ENCODE results near the gene DNAH3.

DNA sequence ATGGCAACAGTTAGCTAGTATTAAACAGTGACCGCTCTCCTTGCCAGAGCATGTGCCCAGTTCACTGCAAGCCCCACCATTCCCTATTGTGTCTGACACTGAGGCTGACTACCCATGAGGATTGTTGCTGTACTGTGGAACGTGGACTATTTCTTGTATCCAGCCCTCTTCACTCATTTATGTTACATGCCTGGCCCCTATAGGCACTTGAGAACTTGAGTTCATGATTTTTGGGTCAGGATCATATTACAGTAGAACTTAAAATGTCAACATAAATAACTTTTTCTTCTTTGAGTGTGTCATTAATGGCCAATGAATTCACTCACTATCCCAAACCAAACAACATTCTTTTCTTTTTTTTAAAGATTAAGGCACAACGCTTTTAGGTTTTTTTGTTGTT, 194.3 kb downstream of the DNAH3 start:
- TF ChIP-seq CTCF (IDR thresholded peaks at IDR 0.05 in 2 of 3, conservative IDR thresholded peaks at IDR 0.05 in 1 of 3; ENCODE audit: borderline replicate concordance in 1 of 3, insufficient read depth in 1 of 3, low read depth in 2 of 3, low read length in 2 of 3) (no peak), POLR2AphosphoS5 (IDR thresholded peaks at IDR 0.05; ENCODE audit: low read depth, low read length) (no peak), RAD21 (IDR thresholded peaks at IDR 0.05; ENCODE audit: low read depth) (peak; percentile 12; the same call in 1 of the 2 replicates), POLR2A (IDR thresholded peaks at IDR 0.05; ENCODE audit: borderline replicate concordance, extremely low read depth, insufficient read depth, insufficient read length) (no peak), YY1 (IDR thresholded peaks at IDR 0.05; ENCODE audit: extremely low read depth, insufficient replicate concordance, low read depth, low read length) (no peak), JUND (IDR thresholded peaks at IDR 0.05) (no peak)
- TF ChIP-seq, protein P1, sequence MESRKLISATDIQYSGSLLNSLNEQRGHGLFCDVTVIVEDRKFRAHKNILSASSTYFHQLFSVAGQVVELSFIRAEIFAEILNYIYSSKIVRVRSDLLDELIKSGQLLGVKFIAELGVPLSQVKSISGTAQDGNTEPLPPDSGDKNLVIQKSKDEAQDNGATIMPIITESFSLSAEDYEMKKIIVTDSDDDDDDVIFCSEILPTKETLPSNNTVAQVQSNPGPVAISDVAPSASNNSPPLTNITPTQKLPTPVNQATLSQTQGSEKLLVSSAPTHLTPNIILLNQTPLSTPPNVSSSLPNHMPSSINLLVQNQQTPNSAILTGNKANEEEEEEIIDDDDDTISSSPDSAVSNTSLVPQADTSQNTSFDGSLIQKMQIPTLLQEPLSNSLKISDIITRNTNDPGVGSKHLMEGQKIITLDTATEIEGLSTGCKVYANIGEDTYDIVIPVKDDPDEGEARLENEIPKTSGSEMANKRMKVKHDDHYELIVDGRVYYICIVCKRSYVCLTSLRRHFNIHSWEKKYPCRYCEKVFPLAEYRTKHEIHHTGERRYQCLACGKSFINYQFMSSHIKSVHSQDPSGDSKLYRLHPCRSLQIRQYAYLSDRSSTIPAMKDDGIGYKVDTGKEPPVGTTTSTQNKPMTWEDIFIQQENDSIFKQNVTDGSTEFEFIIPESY (IDR thresholded peaks at IDR 0.05; ENCODE audit: extremely low read depth, insufficient replicate concordance, low read length): no peak
